Upper lobe of left lung (tissue), 4 donors: ENCODE measurements around the gene PARVG.

Experiments
- CTCF ChIP-seq, 6 experiments: fragments of 450-650 bp in 4 of 6; fragments of 200-600 bp in 2 of 6; sonication (generic) in 2 of 6; IDR thresholded peaks; one replicate each; pipeline ENCODE4 v1.5.1; 2016 to 2019; ENCODE audit warnings: antibody characterized with exemption in 6 of 6
- EP300 ChIP-seq, 4 donors: sonication (generic); formaldehyde crosslinking; IDR thresholded peaks; one replicate each; pipeline ENCODE4 v1.5.1; 2017; ENCODE audit warnings: antibody characterized with exemption in 4 of 4, control low read depth in 2 of 4
- POLR2A ChIP-seq, 4 donors: fragments of 450-650 bp; IDR thresholded peaks; one replicate each; pipeline ENCODE4 v1.5.1; 2016 to 2017; ENCODE audit warnings: antibody characterized with exemption in 4 of 4, mild to moderate bottlenecking in 2 of 4

GRCh38 chr22:44168206-44168605, 12.5 kb upstream of the PARVG start:
- TF ChIP-seq CTCF (IDR thresholded peaks at IDR 0.05) (no peak), POLR2A (IDR thresholded peaks at IDR 0.05) (no peak), EP300 (IDR thresholded peaks at IDR 0.05) (no peak)
